IMR-90 (cell line): ENCODE results near the gene KRTAP9-3. TPM values are rescaled to one million over a fixed set of nuclear protein-coding genes. Genes with fewer than 3 reads are reported as not detected.
A peak's percentile ranks its signal among the peaks of the same experiment; 100 is the strongest.

Source experiments
- ATAC-seq: fragments of 200-7000 bp; cut with Tn5 transposase; 2 replicates; pipeline ENCODE4 v1.9.1; 2020; ENCODE audit warnings: low read depth, mild to moderate bottlenecking, moderate library complexity
- BruUV-seq: library from RNA; stranded (reverse); fragments of 400-500 nt; replicated peaks from 2 replicates; lab custom pipeline; 2021; lab: Mats Ljungman, UMichigan
- CTCF ChIA-PET: fragments of 300-600 bp; formaldehyde crosslinking; extraction: SDS; loops from one replicate; lab custom pipeline; 2021; ENCODE audit warnings: antibody characterized with exemption; lab: Yijun Ruan, JAX
- POLR2A ChIA-PET: fragments of 300-600 bp; sonication (Branson Sonifier 250); formaldehyde crosslinking; loops from one replicate; lab custom pipeline; 2022; ENCODE audit warnings: antibody characterized with exemption; ENCODE audit not compliant: unreplicated experiment; lab: Charles Lee
- DNase-seq: peaks from one replicate; pipeline ENCODE4 v3.0.0; 2013
- H2AFZ ChIP-seq: replicated peaks from 2 replicates; pipeline ENCODE3; 2013; ENCODE audit warnings: low read length, mild to moderate bottlenecking; ENCODE audit not compliant: poor library complexity
- H2AK5ac ChIP-seq: 2 replicates; pipeline ENCODE4 v1.6.1; 2013; ENCODE audit warnings: low read depth, low read length, inconsistent platforms
- H2AK9ac ChIP-seq: replicated peaks from 2 replicates; pipeline ENCODE3; 2013; ENCODE audit warnings: mild to moderate bottlenecking, low read depth, low read length, moderate library complexity; ENCODE audit not compliant: poor library complexity
- H2BK120ac ChIP-seq: 2 replicates; pipeline ENCODE4 v1.6.1; 2013; ENCODE audit warnings: low read depth, low read length, inconsistent platforms
- H2BK15ac ChIP-seq: 3 replicates; pipeline ENCODE4 v1.6.1; 2013; ENCODE audit warnings: low read depth, low read length, inconsistent platforms
- H2BK20ac ChIP-seq: 2 replicates; pipeline ENCODE4 v1.6.1; 2013; ENCODE audit warnings: low read depth, mild to moderate bottlenecking, inconsistent platforms, low read length, moderate library complexity
- H2BK5ac ChIP-seq: 2 replicates; pipeline ENCODE4 v1.6.1; 2013; ENCODE audit warnings: mild to moderate bottlenecking, low read depth, low read length, inconsistent platforms; ENCODE audit not compliant: poor library complexity, severe bottlenecking
- H3K14ac ChIP-seq: replicated peaks from 2 replicates; pipeline ENCODE4 v1.6.1; 2013; ENCODE audit warnings: low read depth, low read length, inconsistent platforms
- H3K18ac ChIP-seq: 2 replicates; pipeline ENCODE4 v1.6.1; 2013; ENCODE audit warnings: low read depth, low read length, control low read depth
- H3K23ac ChIP-seq: 2 replicates; pipeline ENCODE4 v1.6.1; 2013; ENCODE audit warnings: low read depth, low read length, inconsistent platforms
- H3K27ac ChIP-seq: 2 replicates; pipeline ENCODE4 v1.5.1; 2013; ENCODE audit warnings: mild to moderate bottlenecking, control low read depth, low read length; ENCODE audit not compliant: insufficient read depth
- H3K27me3 ChIP-seq: 2 replicates; pipeline ENCODE4 v1.6.1; 2013; ENCODE audit warnings: low read length; ENCODE audit not compliant: control insufficient read depth, insufficient read depth
- H3K36me3 ChIP-seq: 2 replicates; pipeline ENCODE4 v1.6.1; 2013; ENCODE audit warnings: low read length, mixed read lengths; ENCODE audit not compliant: control insufficient read depth, insufficient read depth
- H3K4ac ChIP-seq: 2 replicates; pipeline ENCODE4 v1.6.1; 2013; ENCODE audit warnings: low read depth, low read length, inconsistent platforms
- H3K4me1 ChIP-seq: 2 replicates; pipeline ENCODE4 v1.6.1; 2013; ENCODE audit warnings: low read length, mixed read lengths; ENCODE audit not compliant: control insufficient read depth, insufficient read depth
- H3K4me2 ChIP-seq: 2 replicates; pipeline ENCODE4 v1.6.1; 2013; ENCODE audit warnings: low read depth, mild to moderate bottlenecking, control low read depth, low read length, moderate library complexity
- H3K4me3 ChIP-seq: 2 replicates; pipeline ENCODE4 v1.5.1; 2013; ENCODE audit warnings: low read depth, mild to moderate bottlenecking, control low read depth, low read length, moderate library complexity; ENCODE audit not compliant: insufficient read depth
- H3K56ac ChIP-seq: 2 replicates; pipeline ENCODE4 v1.6.1; 2013; ENCODE audit warnings: low read length, inconsistent platforms; ENCODE audit not compliant: insufficient read depth; ENCODE audit errors: extremely low read depth
- H3K79me1 ChIP-seq, 2 experiments: 2 replicates each; pipeline ENCODE4 v1.6.1; 2013; ENCODE audit warnings: low read length in 2 of 2, inconsistent platforms in 1 of 2, low read depth in 1 of 2
- H3K9ac ChIP-seq: 2 replicates; pipeline ENCODE4 v1.6.1; 2013; ENCODE audit warnings: low read depth, low read length, control low read depth
- H3K9me1 ChIP-seq: 2 replicates; pipeline ENCODE4 v1.6.1; 2013; ENCODE audit warnings: low read length, inconsistent platforms; ENCODE audit not compliant: insufficient read depth
- H3K9me3 ChIP-seq: 2 replicates; pipeline ENCODE4 v1.6.1; 2013; ENCODE audit warnings: low read length; ENCODE audit not compliant: control insufficient read depth, insufficient read depth
- H4K20me1 ChIP-seq: 2 replicates; pipeline ENCODE4 v1.6.1; 2013; ENCODE audit warnings: low read length, inconsistent platforms; ENCODE audit not compliant: insufficient read depth
- H4K5ac ChIP-seq: 2 replicates; pipeline ENCODE4 v1.6.1; 2013; ENCODE audit warnings: mild to moderate bottlenecking, low read depth, low read length, control low read depth
- H4K8ac ChIP-seq, 2 experiments: 2 replicates each; pipeline ENCODE4 v1.6.1; 2013; ENCODE audit warnings: low read depth in 2 of 2, low read length in 2 of 2, control low read depth in 1 of 2, inconsistent platforms in 1 of 2
- H4K91ac ChIP-seq: 2 replicates; pipeline ENCODE4 v1.6.1; 2013; ENCODE audit warnings: low read depth, low read length, inconsistent platforms; ENCODE audit not compliant: insufficient read depth
- BHLHE40 ChIP-seq: fragments of 150-350 bp; IDR thresholded peaks from 2 replicates; pipeline ENCODE4 v1.6.1; 2016; ENCODE audit warnings: mild to moderate bottlenecking, low read depth, low read length
- CEBPB ChIP-seq: IDR thresholded peaks from 2 replicates; pipeline ENCODE4 v1.6.1; 2012; ENCODE audit warnings: low read depth, low read length, improper control_type of control experiment
- CHD1 ChIP-seq: IDR thresholded peaks from 2 replicates; pipeline ENCODE4 v1.6.1; 2012; ENCODE audit warnings: low read depth, low read length, improper control_type of control experiment
- ELK1 ChIP-seq: fragments of 150-350 bp; IDR thresholded peaks from 2 replicates; pipeline ENCODE4 v1.6.1; 2016; ENCODE audit warnings: low read depth, mild to moderate bottlenecking, low read length, moderate library complexity, borderline replicate concordance
- FOS ChIP-seq: fragments of 150-350 bp; IDR thresholded peaks from 2 replicates; pipeline ENCODE4 v1.6.1; 2016; ENCODE audit warnings: low read depth, low read length
- MXI1 ChIP-seq: IDR thresholded peaks from 2 replicates; pipeline ENCODE4 v1.6.1; 2012; ENCODE audit warnings: low read depth, mild to moderate bottlenecking, low read length, moderate library complexity, borderline replicate concordance
- NFE2L2 ChIP-seq: fragments of 150-350 bp; IDR thresholded peaks from 2 replicates; pipeline ENCODE4 v1.6.1; 2016; ENCODE audit warnings: low read depth, mild to moderate bottlenecking, low read length
- POLR2A ChIP-seq: IDR thresholded peaks from 2 replicates; pipeline ENCODE4 v1.6.1; 2012; ENCODE audit warnings: mild to moderate bottlenecking, low read depth, low read length
- RAD21 ChIP-seq: IDR thresholded peaks from 2 replicates; pipeline ENCODE4 v1.6.1; 2012; ENCODE audit warnings: low read length, improper control_type of control experiment
- RCOR1 ChIP-seq: IDR thresholded peaks from 2 replicates; pipeline ENCODE4 v1.6.1; 2012; ENCODE audit warnings: mild to moderate bottlenecking, low read length, improper control_type of control experiment; ENCODE audit not compliant: insufficient replicate concordance
- SMC3 ChIP-seq: fragments of 150-350 bp; IDR thresholded peaks from 2 replicates; pipeline ENCODE4 v1.6.1; 2016; ENCODE audit warnings: low read depth, mild to moderate bottlenecking, antibody characterized with exemption, low read length, moderate library complexity
- WGBS, 2 experiments: methylation state at CpG; one replicate each; pipeline versions ENCODE4 v1.1.5 to v1.1.7; 2013; ENCODE audit warnings: missing lambda C conversion rate in 2 of 2; ENCODE audit not compliant: insufficient read length in 1 of 2; ENCODE audit errors: extremely low coverage in 2 of 2; 5-methylcytosine and 5-hydroxymethylcytosine counted together
- dilution Hi-C: fragments of 300-500 bp; cut with HindIII; formaldehyde crosslinking; loops from one replicate; pipeline ENCODE4 v1.14.3; 2018; ENCODE audit warnings: low sequenced_read_pairs; ENCODE audit not compliant: unreplicated experiment
- in situ Hi-C: fragments of 300-500 bp; cut with MboI; formaldehyde crosslinking; loops from 3 replicates; pipeline ENCODE4 v1.14.3; 2019; ENCODE audit warnings: low sequenced_read_pairs, inconsistent platforms, mixed read lengths
- intact Hi-C: fragments of 100-400 bp; cut with micrococcal nuclease; formaldehyde crosslinking; loops from 2 replicates; pipeline ENCODE4 v1.10.0; 2022
- polyA plus RNA-seq, 3 experiments: library from polyadenylated mRNA; depleted of rRNA; stranded (reverse); fragments of >200 nt; gene quantifications; 2 replicates each; pipeline ENCODE4 v1.2.3, GENCODE V29; 2012; ENCODE audit warnings: low replicate concordance in 1 of 3
- total RNA-seq: library from RNA; depleted of rRNA; stranded (reverse); fragments of >200 nt; gene quantifications from 2 replicates; pipeline ENCODE4 v1.2.3, GENCODE V29; 2012

KRTAP9-3 gene
- total and polyA plus RNA-seq, 2 of the 4 experiments (the other 2 are of a cell fraction): not detected

GRCh38 chr17:41254861-41255260 is 22.6 kb downstream of the KRTAP9-3 start:
- dilution Hi-C loops: no loop called here
- H3K9ac ChIP-seq: no peak overlapping the region

More at GRCh38 chr17:41254861-41255260, 22.6 kb downstream of the KRTAP9-3 start:
- Histone ChIP-seq H3K4me2 (no peak overlapping the region), H2BK20ac (no peak overlapping the region), H2AK9ac (no peak overlapping the region), H3K36me3 (no peaks in the 10 kb centered on the region), H3K27me3 (peaks cover 22% of the 10 kb centered on the region), H3K23ac (no peak overlapping the region), H2AK5ac (no peak overlapping the region), H3K4me1 (no peaks in the 10 kb centered on the region), H3K56ac (no peak overlapping the region), H4K20me1 (no peaks in the 10 kb centered on the region), H4K8ac (no peak overlapping the region), H4K91ac (no peak overlapping the region), H3K4me3 (no peak overlapping the region), H3K9me1 (no peaks in the 10 kb centered on the region), H2BK120ac (no peak overlapping the region), H3K79me1 (no peaks in the 10 kb centered on the region), H2BK15ac (no peak overlapping the region), H3K14ac (no peak overlapping the region), H3K4ac (no peak overlapping the region), H3K27ac (no peak overlapping the region), H2AFZ (no peak overlapping the region), H3K9me3 (no peaks in the 10 kb centered on the region), H2BK5ac (no peak overlapping the region), H4K5ac (no peak overlapping the region), H3K18ac (no peak overlapping the region)
- TF ChIP-seq FOS (no peak), MXI1 (no peak), ELK1 (no peak), SMC3 (no peak), CHD1 (no peak), CEBPB (no peak), POLR2A (no peak), RAD21 (no peak), RCOR1 (no peak), NFE2L2 (no peak), BHLHE40 (no peak)
- intact Hi-C loops (no loop called here), in situ Hi-C loops (no loop called here)
- ATAC-seq (no peak), DNase-seq (peak; percentile 34)
- no TSS peak for BruUV-seq
- CTCF ChIA-PET: no interaction called here
- POLR2A ChIA-PET: no interaction called here
- WGBS, 2 experiments: no CpG with 5 or more reads among the region's 1 CpG
